K562 (cell line): ENCODE measurements around the gene AHI1. TPM values are rescaled to one million over a fixed set of nuclear protein-coding genes. Genes with fewer than 3 reads are reported as not detected.

Experiments
- ATAC-seq: fragments of 200-7000 bp; cut with Tn5 transposase; 3 replicates; pipeline ENCODE4 v1.9.1; 2020; ENCODE audit warnings: moderate library complexity
- BruUV-seq: library from RNA; stranded (reverse); fragments of 400-500 nt; replicated peaks from 2 replicates; lab custom pipeline; 2021; lab: Mats Ljungman, UMichigan
- CTCF ChIA-PET: fragments of 300-600 bp; formaldehyde crosslinking; extraction: SDS; loops from one replicate; lab custom pipeline; 2021; ENCODE audit warnings: low intra/inter-chr PET ratio; lab: Yijun Ruan, JAX
- POLR2A ChIA-PET: fragments of 300-600, 350-650 bp; sonication (Branson Sonifier 250); formaldehyde crosslinking; extraction: SDS; loops from one replicate; lab custom pipeline; 2021; ENCODE audit warnings: antibody characterized with exemption, inconsistent platforms; lab: Yijun Ruan, JAX
- DNase-seq, 4 experiments: peaks; one replicate each; pipeline versions ENCODE4 v3.0.0 to v3.0.0-alpha.2; 2011 to 2018; ENCODE audit warnings: low spot score in 3 of 4, mixed read lengths in 3 of 4; ENCODE audit errors: extremely low read depth in 1 of 4
- FAIRE-seq: peaks from 2 replicates; lab custom pipeline; 2011; peaks lifted over from hg19 to GRCh38; lab: Jason Lieb, UNC
- H2AFZ ChIP-seq: 2 replicates; pipeline ENCODE4 v1.6.0; 2011; ENCODE audit warnings: low read depth, low read length, control low read depth, inconsistent platforms
- H3K27ac ChIP-seq: fragments of 200-600 bp; 3 replicates; pipeline ENCODE4 v1.8.0; 2011; ENCODE audit warnings: low read depth, mild to moderate bottlenecking, control low read depth, inconsistent platforms, low read length, moderate library complexity, mixed read lengths; ENCODE audit errors: extremely low read depth
- H3K27me3 ChIP-seq, 2 experiments: fragments of 300-600 bp in 1 of 2; 2 replicates in 1 of 2; 3 replicates in 1 of 2; pipeline versions ENCODE4 v1.6.0 to v1.8.0; 2011; ENCODE audit warnings: inconsistent platforms in 2 of 2, low read length in 2 of 2, mild to moderate bottlenecking in 1 of 2, mixed read lengths in 1 of 2, moderate library complexity in 1 of 2; ENCODE audit not compliant: control insufficient read depth in 2 of 2, insufficient read depth in 2 of 2
- H3K36me3 ChIP-seq: fragments of 300-600 bp; 3 replicates; pipeline ENCODE4 v1.8.0; 2011; ENCODE audit warnings: mild to moderate bottlenecking, low read length, inconsistent platforms; ENCODE audit not compliant: control insufficient read depth, insufficient read depth
- H3K4me1 ChIP-seq, 2 experiments: fragments of 200-600 bp in 1 of 2; replicated peaks in 1 of 2; 2 replicates in 1 of 2; 3 replicates in 1 of 2; pipeline versions ENCODE4 v1.5.1 to v1.8.0; 2011; ENCODE audit warnings: inconsistent platforms in 2 of 2, low read length in 2 of 2, mild to moderate bottlenecking in 1 of 2, mixed read lengths in 1 of 2, moderate library complexity in 1 of 2; ENCODE audit not compliant: control insufficient read depth in 2 of 2, insufficient read depth in 2 of 2
- H3K4me2 ChIP-seq: 2 replicates; pipeline ENCODE4 v1.6.1; 2011; ENCODE audit warnings: low read length, control low read depth, inconsistent platforms, mixed read lengths; ENCODE audit not compliant: insufficient read depth
- H3K4me3 ChIP-seq: fragments of 200-600 bp; sonication (generic), shearing (Covaris generic); 2 replicates; pipeline ENCODE4 v1.5.1; 2016; ENCODE audit warnings: control low read depth, inconsistent platforms
- H3K79me2 ChIP-seq: fragments of 200-600 bp; 3 replicates; pipeline ENCODE4 v1.8.0; 2011; ENCODE audit warnings: low read length, inconsistent platforms; ENCODE audit not compliant: control insufficient read depth, insufficient read depth
- H3K9ac ChIP-seq, 2 experiments: 2 replicates each; pipeline versions ENCODE4 v1.6.0 to v1.6.1; 2011; ENCODE audit warnings: low read depth in 2 of 2, low read length in 2 of 2, control low read depth in 1 of 2, inconsistent platforms in 1 of 2, mild to moderate bottlenecking in 1 of 2, mixed read lengths in 1 of 2; ENCODE audit not compliant: insufficient read depth in 1 of 2
- H3K9me1 ChIP-seq: one replicate; pipeline ENCODE4 v1.6.0; 2011; ENCODE audit warnings: inconsistent platforms, mild to moderate bottlenecking, low read length, moderate library complexity; ENCODE audit not compliant: control insufficient read depth, insufficient read depth
- H3K9me3 ChIP-seq: replicated peaks from 2 replicates; pipeline ENCODE4 v1.5.1; 2011; ENCODE audit warnings: low read depth, low read length, inconsistent platforms; ENCODE audit not compliant: control insufficient read depth, insufficient read depth
- H4K20me1 ChIP-seq: replicated peaks from 2 replicates; pipeline ENCODE4 v1.6.1; 2011; ENCODE audit warnings: low read length, inconsistent platforms, mixed read lengths; ENCODE audit not compliant: control insufficient read depth, insufficient read depth
- ESRRA ChIP-seq: fragments of 450-650 bp; IDR thresholded peaks from 2 replicates; pipeline ENCODE4 v1.6.1; 2014; ENCODE audit warnings: low read depth, mild to moderate bottlenecking, moderate library complexity, borderline replicate concordance
- NR1H2 ChIP-seq: sonication (generic); formaldehyde crosslinking; IDR thresholded peaks from 2 replicates; pipeline ENCODE4 v1.4.0; 2020; ENCODE audit warnings: mild to moderate bottlenecking, missing genetic modification reagents
- ZKSCAN1 ChIP-seq: fragments of 150-350 bp; IDR thresholded peaks from 2 replicates; pipeline ENCODE4 v1.6.1; 2016; ENCODE audit warnings: low read depth, low read length
- ZNF551 ChIP-seq: fragments of 250-450 bp; sonication (Bioruptor Pico); IDR thresholded peaks from 2 replicates; pipeline ENCODE4 v1.5.0; 2021; ENCODE audit warnings: mild to moderate bottlenecking, moderate library complexity
- WGBS: fragments of 100-300 bp; shearing (Covaris generic); methylation state at CpG from one replicate; pipeline ENCODE4 v1.1.6; 2016; ENCODE audit warnings: low coverage, mixed read lengths; ENCODE audit not compliant: insufficient coverage; ENCODE audit errors: missing lambda C conversion rate; 5-methylcytosine and 5-hydroxymethylcytosine counted together
- in situ Hi-C: fragments of 300-500 bp; cut with MboI; formaldehyde crosslinking; loops from 4 replicates; pipeline ENCODE4 v1.15.0; 2018; ENCODE audit warnings: inconsistent platforms, mixed read lengths
- intact Hi-C: fragments of 100-400 bp; cut with micrococcal nuclease; formaldehyde crosslinking; loops from 2 replicates; pipeline ENCODE4 v1.14.2; 2022
- polyA plus RNA-seq, 8 experiments: library from polyadenylated mRNA; depleted of rRNA in 4 of 8; stranded (reverse) in 5 of 8; unstranded in 3 of 8; fragments of >200 nt; fragmentation: Nextera tagmentation in 2 of 8; fragmentation: Illumina TruSeq in 1 of 8; extraction: Ambion mirVana in 2 of 8; extraction: Trizol in 1 of 8; gene quantifications; 2 replicates each; pipeline versions ENCODE4 v1.2.1 to v1.2.3, GENCODE V29; 2011 to 2014; ENCODE audit warnings: inconsistent platforms in 1 of 8, missing spikeins in 1 of 8
- total RNA-seq, 7 experiments: library from RNA; depleted of rRNA in 6 of 7; stranded (reverse); fragments of >200 nt in 6 of 7; fragmentation: Illumina TruSeq in 2 of 7; extraction: Trizol in 2 of 7; gene quantifications; 2 replicates each; pipeline versions ENCODE4 v1.2.1 to v1.2.3, GENCODE V29; 2011 to 2021; ENCODE audit warnings: low replicate concordance in 1 of 7

AHI1 gene
- total and polyA plus RNA-seq, 9 of the 15 experiments (the other 6 are each of a cell fraction or from before 2014, with no cell fraction given), result 24.7 to 54.9 (median 32.2) TPM

DNA sequence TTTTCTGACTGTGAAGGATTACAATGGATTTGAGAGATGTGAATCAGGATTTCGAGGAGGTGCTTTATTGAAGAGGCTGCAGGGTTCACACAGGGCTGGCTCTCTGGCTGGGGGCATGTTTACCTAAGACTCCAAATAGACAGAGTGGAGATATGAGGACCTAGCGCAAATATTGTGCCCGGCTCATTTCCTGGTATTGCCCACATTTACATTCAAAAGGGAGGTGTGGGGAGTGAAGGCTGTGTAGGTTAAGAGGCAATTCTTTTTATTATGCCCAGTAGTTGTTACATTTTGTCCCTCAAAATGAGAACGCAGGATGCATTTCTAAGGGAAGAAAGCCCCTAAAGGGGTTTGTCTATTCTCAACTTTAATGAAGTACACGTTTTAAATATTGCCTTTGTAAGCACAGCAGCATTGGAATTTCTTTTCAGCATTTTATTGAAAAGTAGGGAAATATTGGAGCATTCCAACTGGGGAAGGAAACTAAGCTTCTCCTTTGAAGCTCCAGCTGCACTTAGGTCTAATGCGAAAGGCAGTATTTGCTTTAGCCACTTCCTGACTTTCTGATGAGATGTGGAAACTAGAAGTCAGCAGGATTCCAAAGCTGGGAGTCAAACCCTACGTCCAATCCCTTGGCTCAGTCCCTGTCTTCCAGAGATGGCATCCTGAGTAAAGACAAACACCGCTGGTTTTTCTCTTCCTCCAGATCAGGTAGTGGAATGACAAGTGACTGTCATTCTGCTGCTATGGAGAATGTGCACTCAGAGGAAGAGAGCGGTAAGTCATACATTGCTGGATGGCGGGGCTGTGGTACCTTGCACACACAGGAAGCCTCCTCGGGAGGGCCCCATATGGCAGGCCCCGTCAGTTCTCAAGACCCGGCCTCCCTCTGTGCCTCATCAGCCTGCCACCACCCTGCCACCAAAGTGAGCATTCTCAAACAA lies 245.8 kb downstream of the AHI1 start:
- no peak overlapping the region for H3K4me3 ChIP-seq
- DNase-seq (no peak), FAIRE-seq (no peak)
- no TSS peak for BruUV-seq
- no peak overlapping the region for H3K4me2 ChIP-seq
- H3K27ac ChIP-seq, result no peak overlapping the region
- CTCF ChIA-PET, result no interaction called here
- H3K4me1 ChIP-seq, result peaks cover 6 to 26% of the 10 kb centered on the region in 2 experiments; a peak in 4 of 5 replicates
- TF ChIP-seq ZKSCAN1 (no peak), ESRRA (no peak), ZNF551 (no peak), NR1H2 (CRISPR knock-in tag) (no peak)
- TF ChIP-seq, all 486 proteins: peak for 0
- H3K9me3 ChIP-seq, result no peaks in the 10 kb centered on the region; the same call in 1 of the 2 replicates
- H4K20me1 ChIP-seq, result no peaks in the 10 kb centered on the region
- WGBS, result 73% methylated on average over 11 of the region's 13 CpGs
- H3K9me1 ChIP-seq, result no peaks in the 10 kb centered on the region
- no peaks in the 10 kb centered on the region for H3K27me3 ChIP-seq
- intact Hi-C loops (no loop called here), in situ Hi-C loops (no loop called here)
- no peaks in the 10 kb centered on the region for H3K36me3 ChIP-seq
- peak overlapping the region; percentile 38 for H2AFZ ChIP-seq
- H3K79me2 ChIP-seq, result no peaks in the 10 kb centered on the region
- POLR2A ChIA-PET, result interaction anchor here (0.6 to 1.1 kb wide), 2 partner anchors 10 to 89 kb away, joined by 3 to 4 read pairs; no protein-coding TSS in a partner anchor
- no peak overlapping the region for H3K9ac ChIP-seq
- ATAC-seq, result no peak
